ENCODE measurements around the gene FABP6.

DNA sequence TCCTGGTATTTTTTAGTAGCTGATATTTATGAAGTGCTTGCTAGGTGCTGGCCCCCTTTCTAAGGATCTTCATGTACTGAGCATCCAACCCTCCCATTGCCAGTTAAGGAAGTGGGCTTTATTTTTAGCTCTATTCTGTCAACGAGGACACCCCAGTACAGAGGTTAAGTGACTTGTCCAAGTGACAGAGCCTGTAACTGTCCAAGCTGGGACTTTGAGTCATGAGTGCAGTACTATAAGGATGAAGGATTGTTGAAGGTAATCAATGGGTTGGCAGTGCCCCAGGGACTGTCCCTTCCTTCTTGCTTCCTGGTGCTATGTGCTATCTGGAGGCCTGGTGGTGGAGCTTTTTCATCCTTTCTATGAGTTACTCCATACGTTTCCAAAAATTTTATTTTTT is 18.0 kb upstream of the FABP6 start:
- TF ChIP-seq, protein P1, sequence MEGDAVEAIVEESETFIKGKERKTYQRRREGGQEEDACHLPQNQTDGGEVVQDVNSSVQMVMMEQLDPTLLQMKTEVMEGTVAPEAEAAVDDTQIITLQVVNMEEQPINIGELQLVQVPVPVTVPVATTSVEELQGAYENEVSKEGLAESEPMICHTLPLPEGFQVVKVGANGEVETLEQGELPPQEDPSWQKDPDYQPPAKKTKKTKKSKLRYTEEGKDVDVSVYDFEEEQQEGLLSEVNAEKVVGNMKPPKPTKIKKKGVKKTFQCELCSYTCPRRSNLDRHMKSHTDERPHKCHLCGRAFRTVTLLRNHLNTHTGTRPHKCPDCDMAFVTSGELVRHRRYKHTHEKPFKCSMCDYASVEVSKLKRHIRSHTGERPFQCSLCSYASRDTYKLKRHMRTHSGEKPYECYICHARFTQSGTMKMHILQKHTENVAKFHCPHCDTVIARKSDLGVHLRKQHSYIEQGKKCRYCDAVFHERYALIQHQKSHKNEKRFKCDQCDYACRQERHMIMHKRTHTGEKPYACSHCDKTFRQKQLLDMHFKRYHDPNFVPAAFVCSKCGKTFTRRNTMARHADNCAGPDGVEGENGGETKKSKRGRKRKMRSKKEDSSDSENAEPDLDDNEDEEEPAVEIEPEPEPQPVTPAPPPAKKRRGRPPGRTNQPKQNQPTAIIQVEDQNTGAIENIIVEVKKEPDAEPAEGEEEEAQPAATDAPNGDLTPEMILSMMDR (IDR thresholded peaks at IDR 0.05): no peak
- no peak for TF ChIP-seq POLR2A (IDR thresholded peaks at IDR 0.05)

All from suprapubic skin (tissue), 3 donors.